Neutrophil (primary cell): ENCODE measurements around the gene REPS2.

Experiments used
- H3K27ac ChIP-seq: fragments of 200-600 bp; sonication (generic); 2 replicates; pipeline ENCODE4 v1.5.1; 2016; ENCODE audit warnings: mild to moderate bottlenecking, moderate library complexity
- H3K27me3 ChIP-seq: fragments of 200-600 bp; sonication (generic); 2 replicates; pipeline ENCODE4 v1.6.0; 2016; ENCODE audit warnings: mild to moderate bottlenecking
- H3K36me3 ChIP-seq: fragments of 200-600 bp; sonication (generic); 2 replicates; pipeline ENCODE4 v1.5.1; 2017
- H3K4me1 ChIP-seq, 2 experiments: fragments of 200-600 bp in 1 of 2; sonication (generic) in 1 of 2; 1 replicate in 1 of 2; 2 replicates in 1 of 2; pipeline versions ENCODE4 v1.5.1 to v1.6.1; 2013 to 2016; ENCODE audit warnings: low read depth in 1 of 2, low read length in 1 of 2, mild to moderate bottlenecking in 1 of 2, moderate library complexity in 1 of 2; ENCODE audit not compliant: control insufficient read depth in 1 of 2, insufficient read depth in 1 of 2
- H3K4me3 ChIP-seq, 2 experiments: fragments of 200-600 bp in 1 of 2; sonication (generic) in 1 of 2; 1 replicate in 1 of 2; 2 replicates in 1 of 2; pipeline ENCODE4 v1.5.1; 2013 to 2016; ENCODE audit warnings: low read depth in 1 of 2, low read length in 1 of 2, mild to moderate bottlenecking in 1 of 2, moderate library complexity in 1 of 2
- H3K9me3 ChIP-seq: fragments of 200-600 bp; sonication (generic); 2 replicates; pipeline ENCODE4 v1.5.1; 2016
- CTCF ChIP-seq: fragments of 200-600 bp; sonication (generic); IDR thresholded peaks from 2 replicates; pipeline ENCODE4 v1.5.1; 2016; ENCODE audit warnings: antibody characterized with exemption

The REPS2 gene

GRCh38 chrX:16916561-16916960 lies 29.9 kb upstream of the REPS2 start:
- H3K9me3 ChIP-seq = no peaks in the 10 kb centered on the region
- no peak overlapping the region for H3K4me3 ChIP-seq
- H3K27ac ChIP-seq = no peak overlapping the region
- H3K27me3 ChIP-seq = no peaks in the 10 kb centered on the region
- TF ChIP-seq CTCF = no peak
- no peaks in the 10 kb centered on the region for H3K36me3 ChIP-seq
- peaks cover 0 to 3% of the 10 kb centered on the region in 2 experiments for H3K4me1 ChIP-seq

- Histone ChIP-seq H3K4me3 (no peak overlapping the region), H3K27me3 (no peaks in the 10 kb centered on the region), H3K27ac (no peak overlapping the region), H3K9me3 (no peaks in the 10 kb centered on the region), H3K36me3 (no peaks in the 10 kb centered on the region), H3K4me1 (peaks cover 0 to 3% of the 10 kb centered on the region in 2 experiments)
- TF ChIP-seq CTCF = no peak
Measured at GRCh38 chrX:16917120-16917519, 29.3 kb upstream of the REPS2 start.

- Histone ChIP-seq H3K36me3 (no peaks in the 10 kb centered on the region), H3K27ac (no peak overlapping the region), H3K4me1 (peaks cover 0 to 3% of the 10 kb centered on the region in 2 experiments), H3K9me3 (no peaks in the 10 kb centered on the region), H3K4me3 (no peak overlapping the region), H3K27me3 (no peaks in the 10 kb centered on the region)
- no peak for TF ChIP-seq CTCF
Measured at GRCh38 chrX:16918979-16919378, 27.5 kb upstream of the REPS2 start.

- Histone ChIP-seq H3K9me3 (no peaks in the 10 kb centered on the region), H3K4me3 (no peak overlapping the region), H3K27ac (no peak overlapping the region), H3K4me1 (no peaks in the 10 kb centered on the region), H3K36me3 (no peaks in the 10 kb centered on the region), H3K27me3 (no peaks in the 10 kb centered on the region)
- no peak for TF ChIP-seq CTCF
Measured at GRCh38 chrX:16920075-16920474, 26.4 kb upstream of the REPS2 start.

GRCh38 chrX:16923157-16923556 lies 23.3 kb upstream of the REPS2 start:
- no peaks in the 10 kb centered on the region for H3K9me3 ChIP-seq
- H3K27ac ChIP-seq = no peak overlapping the region
- TF ChIP-seq CTCF = no peak
- H3K4me3 ChIP-seq = no peak overlapping the region
- H3K4me1 ChIP-seq = no peaks in the 10 kb centered on the region
- no peaks in the 10 kb centered on the region for H3K36me3 ChIP-seq
- no peaks in the 10 kb centered on the region for H3K27me3 ChIP-seq
